ENCODE measurements around the gene PSMD1. TPM values are rescaled to one million over a fixed set of nuclear protein-coding genes. Genes with fewer than 3 reads are reported as not detected.
"Not testable (repeated sequence)": the region's sequence is repeated elsewhere in the genome, so short reads cannot be mapped to it uniquely, and the experiment has no call there.

Gene PSMD1
- 81.0 TPM for total RNA-seq
- long read RNA-seq, transcript PSMD1-201 (25 exons, 3,326 nt) = major isoform, 269 of 315 reads
- long read RNA-seq, partial matches to known transcripts = 37 of 315 reads
- long read RNA-seq, other reads (novel, unspliced or antisense) = 9 of 315 reads

DNA sequence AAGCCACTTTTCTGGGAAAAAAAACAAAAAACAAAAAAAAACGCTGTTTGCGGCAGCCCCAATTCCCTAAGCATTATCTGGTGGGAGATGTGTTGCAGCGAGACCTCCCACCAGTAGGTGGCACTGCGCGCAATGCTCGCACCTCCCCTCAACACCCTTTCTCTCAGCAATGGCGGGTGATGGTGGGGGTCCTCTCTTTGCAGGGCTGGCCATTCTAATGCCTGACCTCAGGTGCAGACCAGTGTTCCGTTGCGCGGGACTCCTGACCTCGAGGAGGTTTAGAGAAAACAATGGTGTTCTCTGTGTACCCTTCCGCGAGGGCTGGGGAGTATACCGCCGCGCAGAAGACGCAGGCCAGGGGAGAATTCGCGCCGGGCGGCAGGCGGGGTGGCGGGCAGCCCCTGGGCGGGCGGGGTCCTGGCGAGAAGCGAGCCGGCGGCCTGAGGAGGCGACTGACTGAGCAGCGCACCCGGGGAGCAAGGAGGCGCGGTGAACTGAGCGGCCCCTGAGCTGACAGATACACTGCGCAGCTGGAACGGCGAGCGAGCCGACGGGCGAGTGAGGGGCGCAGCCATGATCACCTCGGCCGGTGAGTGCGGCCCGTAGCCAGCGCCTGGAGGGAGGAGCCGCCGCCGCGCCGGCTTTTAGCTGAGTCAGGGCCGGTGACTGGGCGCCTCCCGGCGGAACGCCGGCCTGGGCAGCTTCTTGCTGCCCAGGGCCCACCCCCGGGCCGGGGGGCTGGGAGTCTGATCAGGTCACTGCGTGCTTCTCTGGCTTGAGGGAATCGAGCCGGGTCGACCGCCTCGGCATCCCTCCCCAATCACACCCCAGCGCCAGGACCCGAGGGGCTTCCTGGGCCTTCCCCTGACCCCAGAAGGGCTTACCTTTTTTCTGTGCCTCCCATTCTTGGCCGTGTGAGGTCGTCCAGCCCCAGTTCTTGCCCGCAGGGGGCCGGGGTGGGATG, at the start of gene PSMD1:
Gene PSMD1 (plus strand): TSS at position 415 of the 964 bp plus-strand sequence. CDS start 159 bp downstream, at position 574.
- intact Hi-C loops (cut with DNase I) = loop anchor here (5.0 kb wide), 1 partner anchor 406 kb away; the partner anchor contains the start of gene NCL
- ATAC-seq (ENCODE audit: poor library complexity) (peak; percentile 94), DNase-seq (peak; percentile 95)

- DNase-seq (no peak), ATAC-seq (ENCODE audit: poor library complexity) (no peak)
- intact Hi-C loops (cut with DNase I) = no loop called here
These were observed 49.2 kb upstream of the PSMD1 start for GRCh38 chr2:231007286-231008098.

DNA sequence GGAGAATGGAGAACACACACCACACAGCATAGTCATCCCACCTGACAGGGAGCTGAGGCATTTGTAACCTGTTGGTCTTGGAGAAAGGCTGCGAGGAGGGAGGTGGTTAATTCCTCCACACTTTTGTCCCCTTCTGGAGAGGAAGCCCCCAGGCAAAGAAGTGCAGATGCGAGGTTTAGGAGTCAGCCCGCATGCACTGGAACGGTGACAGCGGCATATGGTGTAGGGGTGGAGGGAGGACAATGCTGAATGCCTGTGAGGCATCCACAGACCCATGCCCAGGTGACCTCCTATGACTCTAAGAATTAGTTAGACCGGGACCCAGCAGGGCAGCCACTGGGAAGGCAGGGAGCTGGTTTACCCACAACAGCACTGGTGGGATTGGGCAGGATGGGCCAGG, 48.5 kb upstream of the PSMD1 start:
- ATAC-seq (ENCODE audit: poor library complexity) = no peak
- no peak for DNase-seq
- intact Hi-C loops (cut with DNase I) = no loop called here

DNA sequence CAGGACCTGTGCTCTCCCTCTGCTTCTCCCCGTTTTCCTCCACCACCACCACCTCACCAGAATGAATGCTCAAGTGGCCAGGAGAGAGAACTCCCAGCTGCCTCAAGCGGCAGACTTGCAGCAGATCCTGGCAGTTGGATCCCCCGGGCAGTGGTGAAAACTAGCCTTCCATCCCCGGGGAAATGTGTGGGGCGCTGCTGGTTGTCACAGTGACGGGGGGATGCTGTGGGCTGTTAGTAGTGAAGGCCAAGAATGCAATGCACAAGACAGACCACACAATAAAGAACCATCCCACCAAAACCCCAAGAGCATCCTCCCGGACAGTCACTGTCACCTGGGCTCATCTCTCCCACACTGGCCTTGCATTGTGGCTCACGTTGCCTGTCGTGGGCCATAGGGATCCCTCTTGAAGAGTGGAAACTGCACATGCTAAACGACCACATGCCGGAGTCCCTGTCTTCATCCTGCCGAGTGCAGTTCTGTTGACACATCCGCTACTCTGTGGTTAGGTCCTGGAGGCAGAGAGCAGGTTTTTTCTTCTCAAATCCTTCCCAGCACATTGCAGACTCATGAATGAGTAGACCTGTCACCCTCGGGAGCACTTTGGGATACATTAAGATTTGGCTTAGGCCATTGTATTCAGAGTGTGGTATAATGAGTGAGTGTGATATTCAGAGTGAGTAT, 47.3 kb upstream of the PSMD1 start:
- DNase-seq (no peak), ATAC-seq (ENCODE audit: poor library complexity) (no peak)
- intact Hi-C loops (cut with DNase I) = no loop called here

- DNase-seq (no peak), ATAC-seq (ENCODE audit: poor library complexity) (no peak)
- intact Hi-C loops (cut with DNase I) = no loop called here
These were observed 46.4 kb upstream of the PSMD1 start for GRCh38 chr2:231010201-231010730.

DNA sequence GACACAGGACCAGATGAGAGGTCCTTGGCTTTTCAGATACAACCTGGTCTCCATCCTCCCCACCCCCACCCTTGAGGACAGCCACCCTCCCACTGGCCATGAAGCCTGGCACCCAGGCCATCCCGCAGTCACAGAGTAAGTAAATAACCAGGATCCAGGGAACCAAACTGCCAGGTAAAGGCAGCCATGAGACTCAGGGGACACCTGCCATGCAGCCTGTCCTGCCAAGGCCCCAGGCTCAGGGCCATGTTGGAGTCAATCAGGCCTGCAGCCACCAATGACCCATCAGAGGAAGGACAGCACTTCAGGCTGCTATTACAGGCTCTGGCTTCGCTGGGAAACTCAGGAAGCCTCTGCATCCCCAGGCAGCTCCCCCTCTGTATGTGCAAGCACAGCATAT, 45.1 kb upstream of the PSMD1 start:
- intact Hi-C loops (cut with DNase I) = no loop called here
- ATAC-seq (ENCODE audit: poor library complexity) (no peak), DNase-seq (no peak)

DNA sequence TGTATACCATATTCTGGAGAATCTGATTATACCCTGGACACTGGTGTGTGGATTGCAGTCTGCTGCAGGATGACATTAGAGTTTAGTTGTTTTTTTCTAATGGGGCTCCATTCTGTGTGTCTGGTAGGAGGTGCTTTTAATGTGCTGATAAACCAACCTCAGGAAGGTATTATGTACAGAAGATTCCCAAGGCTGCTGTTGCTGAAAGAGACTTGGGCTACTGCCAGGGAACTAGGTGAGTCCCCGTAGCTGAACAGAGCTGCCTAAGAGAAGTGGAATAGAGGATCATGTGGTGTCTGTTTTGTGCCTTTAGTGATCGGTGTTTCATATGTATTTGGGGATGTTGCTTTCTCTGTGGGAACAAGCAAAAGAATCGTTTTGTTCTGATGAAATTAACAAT, 44.2 kb upstream of the PSMD1 start:
- DNase-seq (no peak), ATAC-seq (ENCODE audit: poor library complexity) (no peak)
- intact Hi-C loops (cut with DNase I) = no loop called here

- no peak for ATAC-seq (ENCODE audit: poor library complexity)
- intact Hi-C loops (cut with DNase I) = no loop called here
- DNase-seq = no peak
These were observed 42.8 kb upstream of the PSMD1 start for GRCh38 chr2:231013820-231014219.

DNA sequence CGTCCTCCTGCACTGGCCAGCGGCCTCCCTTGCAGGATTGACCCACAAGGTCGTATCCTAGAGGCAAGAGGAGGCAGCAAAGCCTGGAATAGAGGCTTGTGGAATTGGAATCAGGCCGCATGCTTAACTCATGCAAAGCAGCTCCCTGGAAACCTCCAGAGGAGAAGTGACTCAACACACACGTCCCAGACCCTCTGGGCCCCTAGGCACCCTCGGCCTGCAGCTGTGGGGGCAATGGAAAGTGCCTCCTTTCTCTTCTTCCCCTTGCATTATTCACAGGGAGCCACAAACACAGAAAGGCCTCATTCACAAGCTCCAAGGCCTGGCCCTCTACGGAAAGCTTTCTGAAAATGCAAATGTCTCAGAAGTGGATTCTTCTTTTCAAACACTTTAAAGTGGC, 41.2 kb upstream of the PSMD1 start:
- DNase-seq = no peak
- intact Hi-C loops (cut with DNase I) = no loop called here
- no peak for ATAC-seq (ENCODE audit: poor library complexity)

DNA sequence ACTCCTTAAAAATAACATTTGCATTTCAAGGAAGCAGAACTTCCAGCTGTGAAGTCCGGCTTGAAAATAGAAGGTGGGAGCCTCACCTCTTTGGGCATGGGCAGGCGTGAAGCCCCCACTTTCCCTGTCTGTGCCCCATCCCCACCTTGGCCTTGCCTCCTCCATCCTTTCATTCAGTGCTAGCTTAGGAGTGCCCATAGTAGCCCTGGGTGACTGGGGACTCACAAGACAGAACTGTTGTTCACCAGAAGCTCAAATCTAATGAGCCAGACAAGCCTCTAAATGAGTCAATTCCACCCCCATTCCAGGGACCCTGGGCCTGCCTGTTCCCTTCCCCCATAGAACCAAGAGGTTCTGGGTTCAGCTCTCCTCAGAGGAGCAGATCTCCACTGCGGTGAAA, 40.7 kb upstream of the PSMD1 start:
- DNase-seq (no peak), ATAC-seq (ENCODE audit: poor library complexity) (no peak)
- intact Hi-C loops (cut with DNase I) = no loop called here

GRCh38 chr2:231016566-231017230, 40.0 kb upstream of the PSMD1 start:
- intact Hi-C loops (cut with DNase I) = no loop called here
- DNase-seq (no peak), ATAC-seq (ENCODE audit: poor library complexity) (no peak)

DNA sequence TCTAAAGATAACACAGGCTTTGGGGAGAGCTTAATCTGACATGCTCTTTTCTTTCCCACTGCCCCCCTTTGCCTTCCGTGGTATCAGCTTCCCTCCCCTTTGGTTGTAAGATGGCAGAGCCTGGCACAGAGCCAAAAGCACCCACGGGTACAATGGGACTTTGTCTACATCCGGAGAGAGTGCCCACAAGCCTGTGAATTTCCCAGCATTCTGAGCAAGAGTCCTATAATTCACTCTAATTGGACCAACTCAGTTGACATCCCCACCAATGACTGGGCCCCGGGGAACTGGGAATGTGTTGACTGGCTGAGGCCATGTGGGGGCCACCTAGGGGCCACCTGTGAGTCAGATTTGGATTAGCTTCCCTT, 39.5 kb upstream of the PSMD1 start:
- ATAC-seq (ENCODE audit: poor library complexity) = no peak

GRCh38 chr2:231018184-231018583, 38.5 kb upstream of the PSMD1 start:
- no peak for ATAC-seq (ENCODE audit: poor library complexity)
- intact Hi-C loops (cut with DNase I) = no loop called here
- no peak for DNase-seq

More for the DNA sequence above, 39.5 kb upstream of the PSMD1 start:
- DNase-seq = no peak
- intact Hi-C loops (cut with DNase I) = no loop called here

GRCh38 chr2:231025059-231025458, 31.6 kb upstream of the PSMD1 start:
- DNase-seq; intact Hi-C loops (cut with DNase I); ATAC-seq (ENCODE audit: poor library complexity): not testable (repeated sequence)

- ATAC-seq (ENCODE audit: poor library complexity) = no peak
- intact Hi-C loops (cut with DNase I) = no loop called here
- DNase-seq = no peak
These were observed 27.8 kb upstream of the PSMD1 start for GRCh38 chr2:231028889-231029288.

DNA sequence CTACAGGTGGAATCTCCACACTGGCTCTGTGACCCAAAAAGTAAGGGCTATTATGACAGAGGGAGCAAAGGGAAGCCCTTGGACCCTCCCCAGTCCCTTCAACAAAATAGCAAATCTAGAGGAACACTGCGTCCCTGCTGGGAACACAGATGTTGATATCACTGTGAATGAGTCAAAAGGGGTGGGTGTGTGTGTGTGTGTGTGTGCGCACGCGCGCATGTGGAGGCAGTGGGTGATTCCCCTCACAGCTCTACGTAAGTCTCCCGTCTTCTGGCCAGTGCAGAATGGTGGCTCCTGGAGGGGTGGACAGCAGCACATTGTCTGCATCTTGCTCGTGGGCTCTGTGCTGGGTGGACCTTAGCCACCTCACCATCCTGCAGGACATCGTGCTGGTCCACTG, 27.1 kb upstream of the PSMD1 start:
- ATAC-seq (ENCODE audit: poor library complexity) (no peak), DNase-seq (no peak)
- intact Hi-C loops (cut with DNase I) = no loop called here

- ATAC-seq (ENCODE audit: poor library complexity) (no peak), DNase-seq (no peak)
- intact Hi-C loops (cut with DNase I) = no loop called here
These were observed 25.9 kb upstream of the PSMD1 start for GRCh38 chr2:231030725-231031124.

DNA sequence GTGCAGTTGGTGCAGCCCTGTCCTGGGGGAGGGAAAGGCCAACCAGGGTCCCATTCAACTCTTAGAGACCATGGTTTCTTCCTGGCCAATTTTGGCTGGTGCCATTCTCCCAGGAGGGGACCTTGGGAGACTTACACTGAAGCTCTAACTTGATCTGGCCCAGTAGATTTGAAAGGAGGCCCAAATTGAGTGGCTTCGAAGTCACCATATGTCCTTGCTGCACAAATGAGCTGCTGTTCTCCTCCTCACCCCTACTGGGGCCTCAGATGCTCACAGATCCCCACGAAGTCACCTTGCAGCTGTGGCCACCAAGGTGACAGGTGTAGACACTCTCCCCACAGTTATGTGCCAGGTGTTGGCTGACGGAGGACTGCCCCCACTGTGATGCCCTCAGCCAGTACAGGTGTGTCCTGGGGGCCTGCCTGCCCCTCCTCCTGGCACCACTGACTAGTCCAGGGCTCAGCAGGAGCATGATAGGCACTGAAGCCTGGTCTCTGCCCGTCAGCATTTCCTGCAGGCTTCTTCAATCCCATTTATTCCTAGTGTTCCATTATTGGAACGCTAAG, 24.0 kb upstream of the PSMD1 start:
- intact Hi-C loops (cut with DNase I) = no loop called here
- ATAC-seq (ENCODE audit: poor library complexity) (no peak), DNase-seq (no peak)

Data from Right ventricle myocardium superior (tissue), 1 donor.